Measurements from ENCODE around the gene SHLD2. TPM values are rescaled to one million over a fixed set of nuclear protein-coding genes. Genes with fewer than 3 reads are reported as not detected.
A peak's percentile ranks its signal among the peaks of the same experiment; 100 is the strongest.

Gene SHLD2
- 10 to 100 TPM; 19.2 to 43.3 TPM for total RNA-seq

- peak within 1 kb of the TSS; percentile 91 to 95 for H3K27ac Mint-ChIP-seq
- ATAC-seq (peak; percentile 88 to 93), DNase-seq (ENCODE audit: low spot score) (peak; percentile 97)
- H3K36me3 Mint-ChIP-seq = peaks cover 13% of the 10 kb centered on the region
- H3K9me3 Mint-ChIP-seq = no peaks in the 10 kb centered on the region
- H3K4me1 Mint-ChIP-seq (ENCODE audit: low read depth in 2 of 2) = peaks cover 31 to 41% of the 10 kb centered on the region in 2 donors
- peak within 1 kb of the TSS; percentile 91 for H3K4me3 Mint-ChIP-seq
- H3K27me3 Mint-ChIP-seq = no peaks in the 10 kb centered on the region
Observed at GRCh38 chr10:87094373-87095235, at the start of gene SHLD2, which contains the start of gene GLUD1. Gene SHLD2, plus strand, starts transcription at chr10:87095206. Its CDS starts 56,149 bp downstream, at chr10:87151355. Gene GLUD1, minus strand, starts transcription at chr10:87094843. Its CDS starts 74 bp downstream, at chr10:87094769.

- H3K4me3 Mint-ChIP-seq = no peak overlapping the region
- H3K36me3 Mint-ChIP-seq = peaks cover 4% of the 10 kb centered on the region
- no peak overlapping the region for H3K27ac Mint-ChIP-seq
- ATAC-seq (no peak), DNase-seq (ENCODE audit: low spot score) (no peak)
- H3K4me1 Mint-ChIP-seq (ENCODE audit: low read depth in 2 of 2) = no peaks in the 10 kb centered on the region
- H3K9me3 Mint-ChIP-seq = no peaks in the 10 kb centered on the region
- no peaks in the 10 kb centered on the region for H3K27me3 Mint-ChIP-seq
Observed at GRCh38 chr10:87045434-87045938, 49.5 kb upstream of the SHLD2 start.

GRCh38 chr10:87053111-87053510 is 41.9 kb upstream of the SHLD2 start:
- Mint-ChIP-seq H3K27ac (no peak overlapping the region), H3K27me3 (no peaks in the 10 kb centered on the region), H3K4me3 (no peak overlapping the region), H3K9me3 (no peaks in the 10 kb centered on the region), H3K4me1 (ENCODE audit: low read depth in 2 of 2) (peaks cover 0 to 2% of the 10 kb centered on the region in 2 donors), H3K36me3 (peaks cover 8% of the 10 kb centered on the region)
- ATAC-seq (no peak), DNase-seq (ENCODE audit: low spot score) (no peak)

GRCh38 chr10:87053577-87054181 is 41.3 kb upstream of the SHLD2 start:
- Mint-ChIP-seq H3K9me3 (no peaks in the 10 kb centered on the region), H3K27me3 (no peaks in the 10 kb centered on the region), H3K27ac (no peak overlapping the region), H3K36me3 (peaks cover 10% of the 10 kb centered on the region), H3K4me3 (no peak overlapping the region), H3K4me1 (ENCODE audit: low read depth in 2 of 2) (peaks cover 0 to 2% of the 10 kb centered on the region in 2 donors)
- ATAC-seq (no peak), DNase-seq (ENCODE audit: low spot score) (no peak)

- Mint-ChIP-seq H3K9me3 (no peaks in the 10 kb centered on the region), H3K36me3 (peaks cover 19% of the 10 kb centered on the region), H3K27me3 (no peaks in the 10 kb centered on the region), H3K27ac (no peak overlapping the region), H3K4me3 (no peak overlapping the region), H3K4me1 (ENCODE audit: low read depth in 2 of 2) (peaks cover 0 to 2% of the 10 kb centered on the region in 2 donors)
- DNase-seq (ENCODE audit: low spot score) (no peak), ATAC-seq (peak; percentile 77 to 87)
Observed at GRCh38 chr10:87054373-87055295, 40.4 kb upstream of the SHLD2 start.

DNA sequence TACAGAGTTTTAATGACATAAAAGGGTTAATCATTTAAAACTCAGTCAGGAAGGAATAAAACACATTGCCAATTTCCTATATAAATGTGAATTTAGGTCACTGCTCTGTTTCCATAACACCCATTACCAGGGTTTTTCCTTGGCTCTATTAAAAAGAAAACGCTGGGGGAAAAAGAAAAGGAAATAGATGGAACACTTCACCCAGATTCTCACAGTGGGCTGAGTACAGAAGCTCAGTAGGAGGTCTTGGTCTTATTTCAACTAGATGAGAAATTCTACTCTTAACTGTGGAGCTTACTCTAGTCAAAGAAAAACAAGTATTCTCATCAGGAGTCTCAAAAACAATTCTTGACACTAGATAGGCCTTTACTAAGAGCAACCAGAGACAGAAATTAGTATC is 36.8 kb upstream of the SHLD2 start:
- Mint-ChIP-seq H3K4me3 (no peak overlapping the region), H3K27me3 (no peaks in the 10 kb centered on the region), H3K27ac (no peak overlapping the region), H3K36me3 (peaks cover 19% of the 10 kb centered on the region), H3K9me3 (no peaks in the 10 kb centered on the region), H3K4me1 (ENCODE audit: low read depth in 2 of 2) (peaks cover 0 to 2% of the 10 kb centered on the region in 2 donors)
- ATAC-seq (no peak), DNase-seq (ENCODE audit: low spot score) (no peak)

GRCh38 chr10:87059401-87059800 is 35.6 kb upstream of the SHLD2 start:
- peaks cover 0 to 2% of the 10 kb centered on the region in 2 donors for H3K4me1 Mint-ChIP-seq (ENCODE audit: low read depth in 2 of 2)
- peaks cover 19% of the 10 kb centered on the region for H3K36me3 Mint-ChIP-seq
- no peaks in the 10 kb centered on the region for H3K27me3 Mint-ChIP-seq
- H3K4me3 Mint-ChIP-seq = no peak overlapping the region
- no peak overlapping the region for H3K27ac Mint-ChIP-seq
- no peaks in the 10 kb centered on the region for H3K9me3 Mint-ChIP-seq
- no peak for ATAC-seq
- no peak for DNase-seq (ENCODE audit: low spot score)

- peaks cover 0 to 2% of the 10 kb centered on the region in 2 donors for H3K4me1 Mint-ChIP-seq (ENCODE audit: low read depth in 2 of 2)
- H3K4me3 Mint-ChIP-seq = no peak overlapping the region
- no peak overlapping the region for H3K27ac Mint-ChIP-seq
- H3K9me3 Mint-ChIP-seq = no peaks in the 10 kb centered on the region
- DNase-seq (ENCODE audit: low spot score) = no peak
- ATAC-seq = no peak
- H3K36me3 Mint-ChIP-seq = peaks cover 19% of the 10 kb centered on the region
- H3K27me3 Mint-ChIP-seq = no peaks in the 10 kb centered on the region
Observed at GRCh38 chr10:87060280-87060928, 34.6 kb upstream of the SHLD2 start.

DNA sequence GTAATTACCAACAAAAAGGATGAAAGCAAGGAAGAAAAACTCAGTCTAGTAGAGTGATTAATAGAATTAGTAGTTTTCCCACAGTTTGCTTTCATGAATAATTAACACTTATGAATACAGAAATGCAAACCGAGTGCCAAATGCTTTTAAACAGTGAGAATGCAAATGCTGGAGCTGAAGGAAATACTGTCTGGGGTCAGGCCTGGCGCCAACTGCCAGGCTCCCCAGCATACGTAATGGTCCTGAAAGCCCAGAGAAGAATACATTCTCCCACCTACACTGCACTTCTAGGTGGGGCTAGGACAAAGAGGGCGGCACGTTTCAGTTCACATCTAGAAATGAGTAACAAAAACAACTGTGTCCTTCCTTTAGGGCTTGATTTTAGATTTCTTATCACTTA is 30.4 kb upstream of the SHLD2 start:
- H3K36me3 Mint-ChIP-seq = peaks cover 32% of the 10 kb centered on the region
- H3K9me3 Mint-ChIP-seq = no peaks in the 10 kb centered on the region
- DNase-seq (ENCODE audit: low spot score) (no peak), ATAC-seq (no peak)
- no peak overlapping the region for H3K27ac Mint-ChIP-seq
- H3K27me3 Mint-ChIP-seq = no peaks in the 10 kb centered on the region
- no peak overlapping the region for H3K4me3 Mint-ChIP-seq
- peaks cover 4 to 7% of the 10 kb centered on the region in 2 donors for H3K4me1 Mint-ChIP-seq (ENCODE audit: low read depth in 2 of 2)

GRCh38 chr10:87066178-87066577 is 28.8 kb upstream of the SHLD2 start:
- ATAC-seq (no peak), DNase-seq (ENCODE audit: low spot score) (no peak)
- Mint-ChIP-seq H3K9me3 (no peaks in the 10 kb centered on the region), H3K4me3 (no peak overlapping the region), H3K36me3 (peaks cover 34% of the 10 kb centered on the region), H3K4me1 (ENCODE audit: low read depth in 2 of 2) (peaks cover 4 to 9% of the 10 kb centered on the region in 2 donors), H3K27ac (peak overlapping the region in 1 of 2 donors; percentile 3), H3K27me3 (no peaks in the 10 kb centered on the region)

- no peaks in the 10 kb centered on the region for H3K9me3 Mint-ChIP-seq
- H3K27ac Mint-ChIP-seq = no peak overlapping the region
- peaks cover 9 to 14% of the 10 kb centered on the region in 2 donors for H3K4me1 Mint-ChIP-seq (ENCODE audit: low read depth in 2 of 2)
- H3K27me3 Mint-ChIP-seq = no peaks in the 10 kb centered on the region
- ATAC-seq (no peak), DNase-seq (ENCODE audit: low spot score) (no peak)
- H3K4me3 Mint-ChIP-seq = no peak overlapping the region
- peaks cover 40% of the 10 kb centered on the region for H3K36me3 Mint-ChIP-seq
Observed at GRCh38 chr10:87066865-87067264, 28.1 kb upstream of the SHLD2 start.

GRCh38 chr10:87068281-87068680 is 26.7 kb upstream of the SHLD2 start:
- H3K27ac Mint-ChIP-seq = no peak overlapping the region
- no peaks in the 10 kb centered on the region for H3K27me3 Mint-ChIP-seq
- H3K4me3 Mint-ChIP-seq = no peak overlapping the region
- no peaks in the 10 kb centered on the region for H3K9me3 Mint-ChIP-seq
- ATAC-seq (no peak), DNase-seq (ENCODE audit: low spot score) (no peak)
- H3K36me3 Mint-ChIP-seq = peaks cover 40% of the 10 kb centered on the region
- peaks cover 9 to 15% of the 10 kb centered on the region in 2 donors for H3K4me1 Mint-ChIP-seq (ENCODE audit: low read depth in 2 of 2)

GRCh38 chr10:87072449-87072848 is 22.6 kb upstream of the SHLD2 start:
- H3K27me3 Mint-ChIP-seq = no peaks in the 10 kb centered on the region
- no peak for DNase-seq (ENCODE audit: low spot score)
- peaks cover 5 to 14% of the 10 kb centered on the region in 2 donors for H3K4me1 Mint-ChIP-seq (ENCODE audit: low read depth in 2 of 2)
- H3K27ac Mint-ChIP-seq = no peak overlapping the region
- H3K36me3 Mint-ChIP-seq = peaks cover 22% of the 10 kb centered on the region
- H3K9me3 Mint-ChIP-seq = no peaks in the 10 kb centered on the region
- ATAC-seq = no peak
- no peak overlapping the region for H3K4me3 Mint-ChIP-seq
